Trophoblast cell (in vitro differentiated cells and primary cell): ENCODE results near the gene ZP4.
"Not testable (repeated sequence)": the region's sequence is repeated elsewhere in the genome, so short reads cannot be mapped to it uniquely, and the experiment has no call there.

Source experiments
- DNase-seq, 2 donors: peaks; one replicate each; pipeline ENCODE4 v3.0.0-alpha.2; 2016
- H2AFZ ChIP-seq: 2 replicates; pipeline ENCODE4 v1.6.1; 2013; ENCODE audit warnings: low read length, moderate library complexity, mild to moderate bottlenecking; ENCODE audit not compliant: insufficient read depth, poor library complexity
- H2AK5ac ChIP-seq: 2 replicates; pipeline ENCODE4 v1.6.1; 2013; ENCODE audit warnings: mild to moderate bottlenecking, low read length
- H2BK120ac ChIP-seq: 2 replicates; pipeline ENCODE4 v1.6.1; 2013; ENCODE audit warnings: low read length, mild to moderate bottlenecking, moderate library complexity; ENCODE audit not compliant: insufficient read depth, poor library complexity
- H2BK12ac ChIP-seq: 2 replicates; pipeline ENCODE4 v1.6.1; 2013; ENCODE audit warnings: mild to moderate bottlenecking, low read length, moderate library complexity
- H2BK5ac ChIP-seq: 2 replicates; pipeline ENCODE4 v1.6.1; 2013; ENCODE audit warnings: low read length, low read depth, moderate library complexity, mild to moderate bottlenecking; ENCODE audit not compliant: poor library complexity
- H3K14ac ChIP-seq: 2 replicates; pipeline ENCODE4 v1.6.1; 2013; ENCODE audit warnings: mild to moderate bottlenecking, low read length
- H3K18ac ChIP-seq: 2 replicates; pipeline ENCODE4 v1.6.1; 2013; ENCODE audit warnings: mild to moderate bottlenecking, low read length
- H3K23ac ChIP-seq: 2 replicates; pipeline ENCODE4 v1.6.1; 2013; ENCODE audit warnings: low read length
- H3K27ac ChIP-seq: 2 replicates; pipeline ENCODE4 v1.5.1; 2013; ENCODE audit warnings: low read depth, mild to moderate bottlenecking, inconsistent platforms, low read length, moderate library complexity
- H3K27me3 ChIP-seq: 2 replicates; pipeline ENCODE4 v1.6.1; 2013; ENCODE audit warnings: inconsistent platforms, mild to moderate bottlenecking, low read length, moderate library complexity; ENCODE audit not compliant: insufficient read depth
- H3K36me3 ChIP-seq, 2 experiments: 1 replicate in 1 of 2; 2 replicates in 1 of 2; pipeline ENCODE4 v1.6.1; 2013; ENCODE audit warnings: low read length in 2 of 2, mild to moderate bottlenecking in 2 of 2, moderate library complexity in 1 of 2; ENCODE audit not compliant: insufficient read depth in 2 of 2, control insufficient read depth in 1 of 2
- H3K4ac ChIP-seq: 2 replicates; pipeline ENCODE4 v1.6.1; 2013; ENCODE audit warnings: low read depth, mild to moderate bottlenecking, low read length, moderate library complexity
- H3K4me1 ChIP-seq, 2 experiments: 1 replicate in 1 of 2; 2 replicates in 1 of 2; pipeline ENCODE4 v1.6.1; 2013; ENCODE audit warnings: low read length in 2 of 2, mild to moderate bottlenecking in 2 of 2, moderate library complexity in 1 of 2; ENCODE audit not compliant: insufficient read depth in 2 of 2, control insufficient read depth in 1 of 2
- H3K4me2 ChIP-seq: 2 replicates; pipeline ENCODE4 v1.6.1; 2013; ENCODE audit warnings: inconsistent platforms, mild to moderate bottlenecking, low read length, moderate library complexity
- H3K4me3 ChIP-seq: 2 replicates; pipeline ENCODE4 v1.5.1; 2013; ENCODE audit warnings: mild to moderate bottlenecking, low read depth, low read length, inconsistent platforms
- H3K79me1 ChIP-seq: one replicate; pipeline ENCODE4 v1.6.1; 2013; ENCODE audit warnings: low read length
- H3K79me2 ChIP-seq: 2 replicates; pipeline ENCODE4 v1.6.1; 2013; ENCODE audit warnings: low read length, mild to moderate bottlenecking; ENCODE audit not compliant: control insufficient read depth, insufficient read depth, poor library complexity
- H3K9ac ChIP-seq: 2 replicates; pipeline ENCODE4 v1.6.1; 2013; ENCODE audit warnings: mild to moderate bottlenecking, low read length
- H3K9me3 ChIP-seq: 2 replicates; pipeline ENCODE4 v1.6.1; 2013; ENCODE audit warnings: low read depth, mild to moderate bottlenecking, control low read depth, inconsistent platforms, low read length; ENCODE audit not compliant: insufficient read depth
- H4K12ac ChIP-seq: 2 replicates; pipeline ENCODE4 v1.6.1; 2013; ENCODE audit warnings: low read depth, mild to moderate bottlenecking, low read length, moderate library complexity
- H4K8ac ChIP-seq: 2 replicates; pipeline ENCODE4 v1.6.1; 2013; ENCODE audit warnings: low read depth, mild to moderate bottlenecking, low read length, moderate library complexity
- H4K91ac ChIP-seq: one replicate; pipeline ENCODE4 v1.6.1; 2013; ENCODE audit warnings: low read depth, mild to moderate bottlenecking, low read length, moderate library complexity
- WGBS: extraction: QIAGEN DNeasy Blood & Tissue Kit; methylation state at CpG from one replicate; pipeline ENCODE4 v1.1.7; 2013; ENCODE audit warnings: missing lambda C conversion rate; ENCODE audit not compliant: insufficient read length, insufficient coverage; ENCODE audit errors: extremely low coverage; 5-methylcytosine and 5-hydroxymethylcytosine counted together

Gene ZP4

DNA sequence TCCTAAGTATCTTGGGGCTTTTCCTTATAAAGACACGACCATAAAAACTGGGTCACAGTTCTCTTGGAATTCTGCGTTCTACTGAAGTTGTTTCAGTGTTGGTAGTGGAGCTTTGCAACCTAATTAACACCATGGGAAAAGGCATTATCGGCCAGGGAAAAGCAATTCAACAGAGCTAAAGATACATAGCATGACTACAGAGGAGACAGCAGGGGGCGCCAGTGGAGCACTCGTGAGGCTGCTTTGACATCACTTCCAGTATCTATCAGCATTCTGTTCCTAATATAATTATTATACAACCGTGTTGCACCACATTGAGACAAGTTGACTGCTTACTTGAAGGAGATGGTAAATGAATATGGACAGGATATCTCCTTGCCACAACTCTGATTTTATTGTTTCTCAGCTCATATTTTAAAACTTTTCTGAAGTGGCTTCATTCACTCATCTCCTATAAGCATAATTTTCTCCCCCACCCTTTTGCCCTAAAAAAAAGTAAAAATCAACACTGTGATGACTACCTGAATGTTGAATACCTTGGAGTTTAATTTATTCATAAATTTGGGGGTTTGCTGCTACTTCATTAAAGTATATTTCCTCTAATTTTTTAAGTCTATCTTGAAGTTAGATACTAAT is 39.4 kb downstream of the ZP4 start:
- Histone ChIP-seq H3K4me1 (no peaks in the 10 kb centered on the region), H3K4ac (no peak overlapping the region), H3K27ac (no peak overlapping the region), H3K36me3 (no peaks in the 10 kb centered on the region), H3K79me2 (no peaks in the 10 kb centered on the region), H3K18ac (no peak overlapping the region), H4K91ac (no peak overlapping the region), H3K79me1 (no peaks in the 10 kb centered on the region), H4K12ac (no peak overlapping the region), H3K4me2 (no peak overlapping the region), H3K27me3 (no peaks in the 10 kb centered on the region), H4K8ac (no peak overlapping the region), H2AFZ (no peak overlapping the region), H3K23ac (no peak overlapping the region), H2BK5ac (no peak overlapping the region), H2AK5ac (no peak overlapping the region), H2BK12ac (no peak overlapping the region), H3K14ac (no peak overlapping the region), H3K9me3 (no peaks in the 10 kb centered on the region), H3K9ac (no peak overlapping the region), H3K4me3 (no peak overlapping the region), H2BK120ac (no peak overlapping the region)
- DNase-seq = peak; percentile 60 to 73
- no CpG with 5 or more reads among the region's 6 CpGs for WGBS

DNA sequence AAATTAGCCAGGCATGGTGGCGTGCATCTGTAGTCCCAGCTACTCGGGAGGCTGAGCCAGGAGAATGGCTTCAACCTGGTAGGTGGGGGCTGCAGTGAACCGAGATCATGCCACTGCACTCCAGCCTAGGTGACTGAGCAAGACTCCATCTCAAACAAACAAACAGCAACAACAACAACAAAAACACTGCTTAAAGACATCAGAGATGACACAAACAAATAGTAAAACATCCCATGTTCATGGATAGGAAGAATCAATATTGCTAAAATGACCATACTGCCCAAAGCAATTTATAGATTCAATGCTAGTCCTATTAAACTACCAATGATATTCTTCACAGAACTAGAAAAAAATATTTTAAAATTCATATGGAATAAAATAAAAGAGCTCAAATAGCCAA is 47.2 kb downstream of the ZP4 start:
- not testable (repeated sequence) for H3K4ac ChIP-seq, H2BK12ac ChIP-seq, H3K4me2 ChIP-seq, H3K9me3 ChIP-seq, H3K27ac ChIP-seq, H3K36me3 ChIP-seq, H2AK5ac ChIP-seq, H3K79me1 ChIP-seq, H2BK120ac ChIP-seq, H3K79me2 ChIP-seq, H2BK5ac ChIP-seq, H3K18ac ChIP-seq, H3K4me1 ChIP-seq, H3K23ac ChIP-seq, H3K9ac ChIP-seq, H3K27me3 ChIP-seq, H3K14ac ChIP-seq, H4K12ac ChIP-seq, H2AFZ ChIP-seq, H3K4me3 ChIP-seq, H4K91ac ChIP-seq, DNase-seq, H4K8ac ChIP-seq
- no CpG with 5 or more reads among the region's 3 CpGs for WGBS

DNA sequence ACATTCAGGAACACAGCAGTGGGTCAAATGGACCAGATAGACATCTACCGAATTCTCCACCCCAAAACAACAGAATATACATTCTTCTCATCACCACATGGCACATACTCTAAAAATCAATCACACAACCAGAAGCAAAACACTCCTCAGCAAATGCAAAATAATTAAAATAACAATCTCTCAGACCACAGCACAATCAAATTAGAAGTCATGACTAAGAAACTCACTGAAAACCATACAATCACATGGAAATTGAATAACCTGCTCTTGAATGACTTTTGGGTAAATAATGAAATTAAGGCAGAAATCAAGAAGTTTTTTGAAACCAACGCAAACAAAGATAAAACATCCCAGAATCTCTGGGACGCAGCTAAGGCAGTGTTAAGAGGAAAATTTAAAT is 49.2 kb downstream of the ZP4 start:
- Histone ChIP-seq H3K27me3 (no peaks in the 10 kb centered on the region), H2AFZ (no peak overlapping the region), H3K9me3 (no peaks in the 10 kb centered on the region), H3K9ac (no peak overlapping the region), H3K27ac (no peak overlapping the region), H4K8ac (no peak overlapping the region), H2BK12ac (no peak overlapping the region), H2BK120ac (no peak overlapping the region), H2AK5ac (no peak overlapping the region), H4K12ac (no peak overlapping the region), H3K4me3 (no peak overlapping the region), H4K91ac (no peak overlapping the region), H3K4me1 (no peaks in the 10 kb centered on the region), H3K79me2 (no peaks in the 10 kb centered on the region), H3K18ac (no peak overlapping the region), H3K36me3 (no peaks in the 10 kb centered on the region), H3K79me1 (no peaks in the 10 kb centered on the region), H3K4ac (no peak overlapping the region), H2BK5ac (no peak overlapping the region), H3K23ac (no peak overlapping the region), H3K4me2 (no peak overlapping the region), H3K14ac (no peak overlapping the region)
- WGBS = no CpG with 5 or more reads among the region's 3 CpGs
- DNase-seq = no peak

DNA sequence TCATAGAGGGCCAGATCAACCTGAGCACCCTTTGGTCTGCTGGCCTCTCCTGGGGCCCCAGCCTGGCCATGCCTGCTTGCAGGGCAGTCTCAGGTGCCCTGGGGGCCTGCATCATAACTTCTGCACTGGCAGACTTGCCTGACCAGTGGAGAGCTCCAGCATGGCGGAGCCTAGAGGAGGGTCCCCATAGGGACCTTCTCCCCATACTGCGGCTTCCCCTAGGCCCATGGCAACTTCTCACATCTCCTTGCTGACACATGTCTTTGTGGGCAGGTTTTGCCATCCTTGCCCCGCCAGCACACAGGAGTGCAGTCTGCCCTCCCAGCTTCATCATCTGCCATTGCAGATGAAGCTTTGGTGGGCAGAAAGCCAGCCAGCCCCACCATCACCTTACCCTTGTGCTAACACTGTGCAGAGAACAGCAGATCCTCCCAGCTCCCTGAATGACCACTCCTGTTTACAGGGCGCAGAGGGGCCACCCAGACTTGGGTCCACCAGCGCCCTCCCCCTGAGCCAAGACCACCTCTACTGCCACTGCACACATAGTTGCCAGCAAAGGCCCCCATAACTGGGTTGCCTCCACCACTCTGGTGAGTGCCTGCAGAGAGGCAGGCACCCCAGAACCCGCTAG is 51.7 kb downstream of the ZP4 start:
- DNase-seq = no peak
- no CpG with 5 or more reads among the region's 6 CpGs for WGBS
- Histone ChIP-seq H3K18ac (no peak overlapping the region), H3K79me2 (no peaks in the 10 kb centered on the region), H4K8ac (no peak overlapping the region), H3K14ac (no peak overlapping the region), H3K23ac (no peak overlapping the region), H3K4me2 (no peak overlapping the region), H2BK12ac (no peak overlapping the region), H2AFZ (no peak overlapping the region), H2BK120ac (no peak overlapping the region), H3K27ac (no peak overlapping the region), H3K4ac (no peak overlapping the region), H3K79me1 (no peaks in the 10 kb centered on the region), H3K36me3 (no peaks in the 10 kb centered on the region), H2BK5ac (no peak overlapping the region), H4K91ac (no peak overlapping the region), H4K12ac (no peak overlapping the region), H3K9ac (no peak overlapping the region), H3K9me3 (no peaks in the 10 kb centered on the region), H3K27me3 (no peaks in the 10 kb centered on the region), H3K4me1 (no peaks in the 10 kb centered on the region), H2AK5ac (no peak overlapping the region), H3K4me3 (no peak overlapping the region)
